HepG2 (cell line): Measurements from ENCODE around the gene KHNYN. TPM values are rescaled to one million over a fixed set of nuclear protein-coding genes. Genes with fewer than 3 reads are reported as not detected.

Source experiments
- AGO1 ChIP-seq: fragments of 200-400 bp; formaldehyde crosslinking; IDR thresholded peaks from 2 replicates; pipeline ENCODE4 v1.6.1; 2017; ENCODE audit warnings: mild to moderate bottlenecking, low read depth, low read length, moderate library complexity; ENCODE audit not compliant: poor library complexity, severe bottlenecking
- ATF5 ChIP-seq: sonication (generic); formaldehyde crosslinking; IDR thresholded peaks from 2 replicates; pipeline ENCODE4 v1.4.0; 2020; ENCODE audit warnings: mild to moderate bottlenecking, low read depth, missing genetic modification reagents
- ERF ChIP-seq: IDR thresholded peaks from 2 replicates; pipeline ENCODE4 v1.6.1; 2018; ENCODE audit warnings: missing biosample characterization, missing genetic modification reagents
- KAT8 ChIP-seq: IDR thresholded peaks from 2 replicates; pipeline ENCODE4 v1.6.1; 2016; ENCODE audit warnings: missing genetic modification reagents, missing compliant biosample characterization
- SPEN ChIP-seq: sonication (generic); formaldehyde crosslinking; IDR thresholded peaks from 2 replicates; pipeline ENCODE4 v1.5.1; 2020; ENCODE audit warnings: low read depth, mild to moderate bottlenecking, missing genetic modification reagents
- THRA ChIP-seq: sonication (generic); formaldehyde crosslinking; IDR thresholded peaks from 2 replicates; pipeline ENCODE4 v1.4.0; 2020; ENCODE audit warnings: missing genetic modification reagents, borderline replicate concordance
- TOE1 ChIP-seq: sonication (generic); formaldehyde crosslinking; IDR thresholded peaks from 2 replicates; pipeline ENCODE4 v1.4.0; 2020; ENCODE audit warnings: mild to moderate bottlenecking, missing genetic modification reagents
- ZBTB26 ChIP-seq: IDR thresholded peaks from 2 replicates; pipeline ENCODE4 v1.6.1; 2016; ENCODE audit warnings: missing compliant biosample characterization, missing genetic modification reagents, borderline replicate concordance
- ZNF737 ChIP-seq: sonication (generic); formaldehyde crosslinking; IDR thresholded peaks from 2 replicates; pipeline ENCODE4 v1.5.0; 2020; ENCODE audit warnings: missing genetic modification reagents, mild to moderate bottlenecking, borderline replicate concordance
- ZNF749 ChIP-seq: sonication (generic); formaldehyde crosslinking; IDR thresholded peaks from 2 replicates; pipeline ENCODE4 v1.8.0; 2022; ENCODE audit warnings: mild to moderate bottlenecking, missing genetic modification reagents, moderate library complexity, borderline replicate concordance
- ZNF780A ChIP-seq: sonication (generic); formaldehyde crosslinking; IDR thresholded peaks from 2 replicates; pipeline ENCODE4 v1.8.0; 2022; ENCODE audit warnings: mild to moderate bottlenecking, missing genetic modification reagents, moderate library complexity
- ZNF850 ChIP-seq: sonication (generic); formaldehyde crosslinking; conservative IDR thresholded peaks from 2 replicates; pipeline ENCODE4 v1.9.0; 2021; ENCODE audit warnings: mild to moderate bottlenecking, missing genetic modification reagents
- ZNF879 ChIP-seq: sonication (generic); formaldehyde crosslinking; IDR thresholded peaks from 2 replicates; pipeline ENCODE4 v1.8.1; 2023; ENCODE audit warnings: missing genetic modification reagents
- polyA plus RNA-seq, 8 experiments: library from polyadenylated mRNA; depleted of rRNA in 3 of 8; stranded (reverse) in 7 of 8; unstranded in 1 of 8; fragments of >200 nt; fragmentation: Illumina TruSeq in 4 of 8; extraction: Trizol in 4 of 8; gene quantifications; 2 replicates each; pipeline versions ENCODE4 v1.2.1 to v1.2.3, GENCODE V29; 2011 to 2016; ENCODE audit warnings: low read depth in 4 of 8, missing spikeins in 1 of 8, mixed read lengths in 1 of 8; ENCODE audit not compliant: insufficient read depth in 1 of 8
- total RNA-seq, 5 experiments: library from RNA; depleted of rRNA; stranded (reverse); fragments of >200 nt; fragmentation: Illumina TruSeq; extraction: Trizol; gene quantifications; 2 replicates each; pipeline ENCODE4 v1.2.3, GENCODE V29; 2016; ENCODE audit warnings: low read depth in 1 of 5
- TF ChIP-seq, protein P1 (sequence below), 2 experiments: sonication (generic) in 1 of 2; formaldehyde crosslinking in 1 of 2; IDR thresholded peaks; 2 replicates each; pipeline versions ENCODE4 v1.5.1 to v1.6.1; 2011 to 2020; ENCODE audit warnings: borderline replicate concordance in 1 of 2, low read depth in 1 of 2, low read length in 1 of 2, mild to moderate bottlenecking in 1 of 2, missing genetic modification reagents in 1 of 2, moderate library complexity in 1 of 2
- TF ChIP-seq, protein P2 (sequence below): fragments of 450-650 bp; IDR thresholded peaks from 2 replicates; pipeline ENCODE4 v1.6.1; 2017
- TF ChIP-seq, protein P3 (sequence below): sonication (generic); formaldehyde crosslinking; conservative IDR thresholded peaks from 2 replicates; pipeline ENCODE4 v1.4.0; 2020; ENCODE audit warnings: missing genetic modification reagents

Gene KHNYN
- total and polyA plus RNA-seq, 2 of the 13 experiments (the other 11 are each of a cell fraction or from before 2014, with no cell fraction given) = 52.8 to 75.7 TPM

DNA sequence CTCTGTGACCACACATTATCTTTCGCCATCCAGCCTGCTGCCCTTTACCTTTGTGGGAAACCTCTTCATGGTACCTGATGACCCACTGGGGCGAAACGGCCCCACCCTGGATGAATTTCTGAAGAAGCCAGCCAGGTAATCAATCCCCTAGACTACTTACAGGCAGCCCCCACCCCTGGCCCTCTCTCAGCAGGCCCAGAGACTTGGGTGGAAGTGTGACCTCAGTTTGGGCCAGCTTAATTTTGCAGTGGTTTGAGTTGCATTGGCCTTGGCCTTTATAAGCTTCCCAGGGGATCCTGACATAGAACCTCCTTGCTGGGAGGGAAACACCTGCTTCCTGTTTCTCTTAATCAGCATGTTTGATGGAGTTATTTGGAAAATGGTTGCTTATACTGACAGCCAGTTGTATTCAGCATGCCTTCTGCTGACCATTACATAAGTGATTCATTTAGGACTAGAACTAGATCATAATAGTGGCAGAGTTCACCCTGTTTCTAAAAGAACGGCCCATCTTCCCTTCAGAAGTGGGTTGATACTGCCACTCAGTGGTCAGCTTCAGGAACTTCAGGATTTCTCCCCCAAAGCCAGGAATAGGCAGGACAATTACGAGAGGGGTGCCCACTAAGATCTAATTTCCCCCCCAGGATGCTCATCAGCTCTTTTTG is 6.7 kb downstream of the KHNYN start (continued):
- TF ChIP-seq, protein P1, sequence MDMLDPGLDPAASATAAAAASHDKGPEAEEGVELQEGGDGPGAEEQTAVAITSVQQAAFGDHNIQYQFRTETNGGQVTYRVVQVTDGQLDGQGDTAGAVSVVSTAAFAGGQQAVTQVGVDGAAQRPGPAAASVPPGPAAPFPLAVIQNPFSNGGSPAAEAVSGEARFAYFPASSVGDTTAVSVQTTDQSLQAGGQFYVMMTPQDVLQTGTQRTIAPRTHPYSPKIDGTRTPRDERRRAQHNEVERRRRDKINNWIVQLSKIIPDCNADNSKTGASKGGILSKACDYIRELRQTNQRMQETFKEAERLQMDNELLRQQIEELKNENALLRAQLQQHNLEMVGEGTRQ (IDR thresholded peaks at IDR 0.05; ENCODE audit: low read depth, low read length) = 0 out of 2 replicates have a peak, but pooled peaks have one; percentile 15
- TF ChIP-seq, protein P1 (CRISPR knock-in tag; IDR thresholded peaks at IDR 0.05; ENCODE audit: borderline replicate concordance) = no peak
- TF ChIP-seq ATF5 (CRISPR knock-in tag) (no peak), ZNF737 (no peak), TOE1 (0 out of 2 replicates have a peak, but pooled peaks have one; percentile 59), SPEN (CRISPR knock-in tag) (no peak; the same call in 1 of the 2 replicates), ZNF780A (no peak), ZNF879 (CRISPR knock-in tag) (no peak), ZNF749 (CRISPR knock-in tag) (no peak), ZBTB26 (CRISPR knock-in tag) (no peak), ZNF850 (CRISPR knock-in tag) (no peak), KAT8 (CRISPR knock-in tag) (peak; percentile 21; the same call in 1 of the 2 replicates), THRA (CRISPR knock-in tag) (peak; percentile 69), ERF (CRISPR knock-in tag) (peak; percentile 82; the same call in 1 of the 2 replicates), AGO1 (no peak)
- TF ChIP-seq, protein P2, sequence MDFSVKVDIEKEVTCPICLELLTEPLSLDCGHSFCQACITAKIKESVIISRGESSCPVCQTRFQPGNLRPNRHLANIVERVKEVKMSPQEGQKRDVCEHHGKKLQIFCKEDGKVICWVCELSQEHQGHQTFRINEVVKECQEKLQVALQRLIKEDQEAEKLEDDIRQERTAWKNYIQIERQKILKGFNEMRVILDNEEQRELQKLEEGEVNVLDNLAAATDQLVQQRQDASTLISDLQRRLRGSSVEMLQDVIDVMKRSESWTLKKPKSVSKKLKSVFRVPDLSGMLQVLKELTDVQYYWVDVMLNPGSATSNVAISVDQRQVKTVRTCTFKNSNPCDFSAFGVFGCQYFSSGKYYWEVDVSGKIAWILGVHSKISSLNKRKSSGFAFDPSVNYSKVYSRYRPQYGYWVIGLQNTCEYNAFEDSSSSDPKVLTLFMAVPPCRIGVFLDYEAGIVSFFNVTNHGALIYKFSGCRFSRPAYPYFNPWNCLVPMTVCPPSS = no peak
- TF ChIP-seq, protein P3, sequence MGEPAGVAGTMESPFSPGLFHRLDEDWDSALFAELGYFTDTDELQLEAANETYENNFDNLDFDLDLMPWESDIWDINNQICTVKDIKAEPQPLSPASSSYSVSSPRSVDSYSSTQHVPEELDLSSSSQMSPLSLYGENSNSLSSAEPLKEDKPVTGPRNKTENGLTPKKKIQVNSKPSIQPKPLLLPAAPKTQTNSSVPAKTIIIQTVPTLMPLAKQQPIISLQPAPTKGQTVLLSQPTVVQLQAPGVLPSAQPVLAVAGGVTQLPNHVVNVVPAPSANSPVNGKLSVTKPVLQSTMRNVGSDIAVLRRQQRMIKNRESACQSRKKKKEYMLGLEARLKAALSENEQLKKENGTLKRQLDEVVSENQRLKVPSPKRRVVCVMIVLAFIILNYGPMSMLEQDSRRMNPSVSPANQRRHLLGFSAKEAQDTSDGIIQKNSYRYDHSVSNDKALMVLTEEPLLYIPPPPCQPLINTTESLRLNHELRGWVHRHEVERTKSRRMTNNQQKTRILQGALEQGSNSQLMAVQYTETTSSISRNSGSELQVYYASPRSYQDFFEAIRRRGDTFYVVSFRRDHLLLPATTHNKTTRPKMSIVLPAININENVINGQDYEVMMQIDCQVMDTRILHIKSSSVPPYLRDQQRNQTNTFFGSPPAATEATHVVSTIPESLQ (CRISPR knock-in tag) = no peak
